HG03103 (cell line): ENCODE results near the gene TINAG.
"Not testable (repeated sequence)": the region's sequence is repeated elsewhere in the genome, so short reads cannot be mapped to it uniquely, and the experiment has no call there.

Source experiments
- ATAC-seq: cut with Tn5 transposase; IDR thresholded peaks from one replicate; pipeline ENCODE4 v1.9.1; 2021; ENCODE audit warnings: low read depth; ENCODE audit not compliant: unreplicated experiment

Gene TINAG

DNA sequence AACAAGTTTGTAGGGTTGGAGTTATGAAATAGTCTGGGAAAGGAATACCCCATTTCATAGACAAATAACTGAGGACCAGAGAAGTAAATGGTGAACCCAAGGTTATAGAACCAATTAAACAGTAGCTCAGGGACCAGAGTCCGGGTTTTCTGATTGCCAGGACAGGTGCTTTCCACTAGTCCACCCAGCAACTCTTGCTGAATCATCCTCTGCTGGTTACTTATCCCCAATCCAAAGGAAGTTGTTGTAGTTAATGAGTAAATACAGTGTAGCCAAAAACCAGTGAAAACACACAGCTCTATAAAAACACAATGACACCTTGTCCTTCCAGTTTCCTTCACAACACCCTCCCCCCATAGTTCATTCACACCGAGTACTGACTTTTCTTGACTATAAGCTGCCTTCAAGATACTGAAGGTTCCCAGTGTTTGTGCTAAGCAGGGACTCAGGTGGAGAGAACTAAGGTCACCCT, 766 bp upstream of the TINAG start:
- no peak for ATAC-seq

- no peak for ATAC-seq
These were observed 710 bp downstream of the TINAG start for GRCh38 chr6:54308986-54309315.

GRCh38 chr6:54310377-54311152, 2.3 kb downstream of the TINAG start:
- no peak for ATAC-seq

- ATAC-seq, result no peak
These were observed 7.4 kb downstream of the TINAG start for GRCh38 chr6:54315656-54316055.

GRCh38 chr6:54320871-54321270, 12.6 kb downstream of the TINAG start:
- no peak for ATAC-seq

- no peak for ATAC-seq
These were observed 19.4 kb downstream of the TINAG start for GRCh38 chr6:54327631-54328030.

DNA sequence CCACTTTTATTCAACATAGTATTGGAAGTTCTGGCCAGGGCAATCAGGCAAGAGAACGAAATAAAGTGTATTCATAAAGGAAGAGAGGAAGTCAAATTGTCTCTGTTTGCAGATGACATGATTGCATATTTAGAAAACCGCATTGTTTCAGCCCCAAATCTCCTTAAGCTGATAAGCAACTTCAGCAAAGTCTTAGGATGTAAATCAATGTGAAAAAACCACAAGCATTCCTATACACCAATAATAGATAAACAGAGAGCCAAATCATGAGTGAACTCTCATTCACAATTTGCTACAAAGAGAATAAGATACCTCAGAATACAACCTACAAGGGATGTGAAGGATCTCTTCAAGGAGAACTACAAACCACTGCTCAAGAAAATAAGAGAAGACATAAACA, 23.3 kb downstream of the TINAG start:
- not testable (repeated sequence) for ATAC-seq

- ATAC-seq, result no peak
These were observed 27.6 kb downstream of the TINAG start for GRCh38 chr6:54335871-54336270.

DNA sequence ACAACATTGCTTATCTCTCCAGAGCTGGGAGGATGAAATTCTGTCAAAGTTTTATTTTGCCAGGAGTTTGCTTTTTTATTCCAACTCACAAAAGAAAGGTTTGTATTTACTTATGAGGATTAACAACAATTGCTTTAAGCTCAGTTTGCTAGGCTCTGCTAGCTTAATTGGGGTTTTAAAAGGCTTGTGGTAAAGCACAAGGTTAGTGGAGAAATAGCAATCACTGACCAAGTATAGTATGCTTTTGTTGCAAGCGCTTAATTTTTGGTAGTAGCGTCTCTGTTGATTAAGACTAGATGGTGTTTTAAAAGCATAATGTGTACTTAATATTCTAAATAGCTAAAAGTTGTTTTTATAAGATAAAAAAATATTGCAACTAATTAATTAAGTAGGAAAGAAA, 45.7 kb downstream of the TINAG start:
- no peak for ATAC-seq

DNA sequence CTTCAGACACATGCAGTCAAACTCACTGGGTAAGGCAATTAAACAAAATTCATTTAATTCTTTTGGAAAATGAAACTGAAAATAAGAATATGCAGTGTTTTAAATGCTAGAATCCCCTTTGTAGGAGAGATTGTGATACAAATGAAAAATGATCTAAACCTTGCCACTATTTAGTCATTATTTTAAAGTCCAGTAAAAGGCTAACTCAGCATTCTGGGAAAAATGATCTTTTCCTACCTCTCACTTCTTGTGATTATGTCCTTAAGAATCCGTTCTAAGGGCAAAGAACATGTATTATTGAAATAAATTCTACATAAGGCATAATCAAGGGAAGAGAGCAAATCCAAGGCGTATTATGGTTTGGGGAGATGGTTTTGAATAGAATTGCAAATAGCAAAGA, 46.4 kb downstream of the TINAG start:
- no peak for ATAC-seq

- ATAC-seq, result no peak
These were observed 48.9 kb downstream of the TINAG start for GRCh38 chr6:54357141-54357540.

- no peak for ATAC-seq
These were observed 52.9 kb downstream of the TINAG start for GRCh38 chr6:54361188-54361587.

GRCh38 chr6:54361734-54362133, 53.5 kb downstream of the TINAG start:
- no peak for ATAC-seq

GRCh38 chr6:54366667-54367327, 58.6 kb downstream of the TINAG start:
- ATAC-seq, result no peak

DNA sequence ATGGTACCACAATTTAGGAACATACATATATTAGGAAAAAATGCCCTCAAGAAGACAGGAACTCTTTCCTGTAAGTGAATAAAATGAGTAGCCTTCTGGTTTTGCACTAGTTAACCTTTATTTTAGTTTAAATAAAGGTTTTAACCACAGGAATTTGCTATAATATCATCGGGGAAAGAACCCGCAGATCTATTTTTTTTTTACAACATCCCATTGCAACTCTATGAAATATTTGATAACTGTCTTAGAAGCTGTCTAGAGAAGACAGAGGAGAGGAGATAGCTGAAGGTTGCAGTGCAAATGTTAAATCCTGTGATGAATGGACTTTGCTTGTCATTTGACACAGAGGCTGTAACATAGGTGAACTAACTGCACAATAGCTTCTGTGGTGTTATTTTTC, 69.5 kb downstream of the TINAG start:
- ATAC-seq, result no peak

DNA sequence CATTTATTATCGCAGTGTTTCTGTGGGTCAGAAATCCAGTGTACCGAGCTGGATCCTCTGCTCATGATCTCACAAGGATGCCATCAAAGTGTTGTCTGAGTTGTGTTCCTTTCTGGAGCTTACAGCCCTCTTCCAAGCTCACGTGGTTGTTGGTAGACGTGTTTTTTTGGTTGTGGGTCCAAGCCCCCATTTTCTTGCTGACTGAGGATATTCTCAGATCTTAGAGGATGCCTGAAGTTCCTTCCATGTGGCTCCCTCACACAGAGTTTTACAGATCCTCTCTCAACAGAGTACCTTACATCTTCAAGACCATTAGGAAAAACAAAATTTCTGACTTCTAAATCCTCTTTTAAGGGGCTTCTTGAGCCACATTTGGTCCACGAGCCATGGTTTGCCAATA, 78.1 kb downstream of the TINAG start:
- no peak for ATAC-seq

DNA sequence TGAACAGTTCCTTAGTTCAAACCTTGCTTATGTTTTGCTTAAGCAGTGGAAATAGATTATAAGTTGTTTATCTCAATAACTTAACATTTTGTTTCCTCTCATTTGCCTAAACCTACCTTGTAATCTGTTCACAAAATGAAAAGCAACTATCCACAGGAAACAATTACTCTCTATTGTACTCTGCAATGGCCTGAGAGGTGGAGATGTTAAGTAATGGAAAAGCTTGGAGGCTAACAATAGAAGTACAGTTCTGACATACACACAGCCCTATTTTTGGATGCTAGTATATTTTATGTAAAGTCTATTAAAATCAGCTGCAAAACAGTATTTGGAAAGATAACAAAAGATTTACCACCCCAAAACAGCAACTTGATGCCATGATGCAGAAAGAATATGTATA, 82.1 kb downstream of the TINAG start:
- no peak for ATAC-seq

DNA sequence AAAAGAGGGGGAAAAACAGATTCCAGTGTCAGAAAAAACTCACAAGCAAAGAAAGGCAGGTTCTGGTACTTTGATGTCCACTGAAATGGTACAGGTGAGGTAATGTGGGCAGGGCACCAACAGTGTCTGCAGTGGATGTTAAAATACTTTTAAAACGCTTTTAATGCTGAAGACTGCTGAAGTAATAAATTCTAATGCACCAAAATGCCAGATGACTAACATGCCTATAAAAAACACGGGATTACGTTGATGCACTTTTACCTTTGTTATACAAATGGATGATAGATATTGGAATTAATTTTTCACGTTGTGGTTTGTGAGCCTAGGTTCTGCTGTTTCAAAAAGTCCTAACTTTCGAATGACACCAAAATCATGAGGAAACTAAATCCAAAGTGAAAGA, 83.3 kb downstream of the TINAG start:
- no peak for ATAC-seq

DNA sequence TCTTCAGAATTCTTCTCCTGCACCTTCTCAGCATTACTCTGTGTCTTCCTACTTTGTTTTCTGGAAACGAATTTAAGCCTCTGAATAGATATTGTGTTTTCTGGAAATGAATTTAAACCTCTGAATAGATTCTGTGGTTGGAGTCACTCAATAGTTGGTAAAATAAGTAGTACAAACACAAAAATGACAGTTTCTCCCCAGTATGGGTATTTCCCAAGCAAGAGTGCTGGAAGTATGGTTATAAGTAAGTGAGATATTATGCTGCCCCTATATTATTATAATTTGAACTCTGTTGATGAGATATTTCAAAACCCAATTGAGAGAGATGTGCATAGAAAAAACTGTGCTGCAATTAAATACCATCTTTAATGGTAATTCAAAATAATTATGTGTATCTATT, 94.9 kb downstream of the TINAG start:
- no peak for ATAC-seq

- no peak for ATAC-seq
These were observed 96.5 kb downstream of the TINAG start for GRCh38 chr6:54404791-54405190.

- ATAC-seq, result no peak
These were observed 103.5 kb downstream of the TINAG start for GRCh38 chr6:54411767-54412166.

- ATAC-seq, result no peak
These were observed 107.3 kb downstream of the TINAG start for GRCh38 chr6:54415517-54415916.
